Effector memory CD8-positive, alpha-beta T cell (primary cell): ENCODE data around the gene TMED7.

Experiments used
- ATAC-seq: fragments of 150-1000 bp; cut with Tn5 transposase; replicated peaks from 2 replicates; pipeline ENCODE4 v1.10.0; 2021; ENCODE audit warnings: mild to moderate bottlenecking, moderate library complexity
- DNase-seq, 3 experiments: peaks; one replicate each; pipeline ENCODE4 v3.0.0; 2021
- H3K27ac Mint-ChIP-seq, 2 donors: one replicate each; pipeline ENCODE4 v1.8.0; 2022; ENCODE audit warnings: mild to moderate bottlenecking in 2 of 2, mixed read lengths in 2 of 2, moderate library complexity in 2 of 2
- H3K27me3 Mint-ChIP-seq, 2 donors: one replicate each; pipeline ENCODE4 v1.8.0; 2022; ENCODE audit warnings: mixed read lengths in 2 of 2
- H3K36me3 Mint-ChIP-seq: one replicate; pipeline ENCODE4 v1.8.0; 2022; ENCODE audit warnings: mild to moderate bottlenecking, moderate library complexity, mixed read lengths; ENCODE audit not compliant: insufficient read depth
- H3K4me1 Mint-ChIP-seq, 2 donors: one replicate each; pipeline ENCODE4 v1.8.0; 2022; ENCODE audit warnings: low read depth in 2 of 2, mixed read lengths in 2 of 2
- H3K4me3 Mint-ChIP-seq, 2 donors: one replicate each; pipeline ENCODE4 v1.8.0; 2022; ENCODE audit warnings: mild to moderate bottlenecking in 2 of 2, mixed read lengths in 2 of 2, moderate library complexity in 2 of 2
- H3K9me3 Mint-ChIP-seq, 2 donors: one replicate each; pipeline ENCODE4 v1.8.0; 2022; ENCODE audit warnings: mixed read lengths in 2 of 2

TMED7 gene

DNA sequence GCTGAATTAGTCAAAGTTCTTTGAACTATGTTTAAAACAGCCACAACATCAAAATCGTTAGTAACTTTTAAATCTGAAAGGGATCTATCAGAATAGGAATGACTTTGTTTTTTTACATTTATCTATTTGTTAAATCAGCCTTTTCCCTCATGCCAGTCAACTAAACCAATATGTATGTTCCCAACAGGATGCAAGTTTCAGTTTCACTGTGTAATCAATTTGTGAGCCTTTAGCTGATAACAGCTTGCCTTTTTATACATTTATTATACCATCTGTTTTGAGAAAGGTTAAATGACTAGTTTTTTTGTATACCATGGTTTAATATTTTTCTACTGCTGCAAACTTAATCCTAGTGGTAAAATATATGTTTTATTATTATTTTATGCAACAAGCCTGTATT lies 8.9 kb downstream of the TMED7 start:
- Mint-ChIP-seq H3K27ac (peak overlapping the region in 1 of 2 donors; percentile 49), H3K4me1 (peaks cover 6 to 12% of the 10 kb centered on the region in 2 donors), H3K4me3 (no peak overlapping the region), H3K36me3 (peaks cover 60% of the 10 kb centered on the region), H3K9me3 (no peaks in the 10 kb centered on the region), H3K27me3 (no peaks in the 10 kb centered on the region)
- DNase-seq (no peak), ATAC-seq (no peak)

DNA sequence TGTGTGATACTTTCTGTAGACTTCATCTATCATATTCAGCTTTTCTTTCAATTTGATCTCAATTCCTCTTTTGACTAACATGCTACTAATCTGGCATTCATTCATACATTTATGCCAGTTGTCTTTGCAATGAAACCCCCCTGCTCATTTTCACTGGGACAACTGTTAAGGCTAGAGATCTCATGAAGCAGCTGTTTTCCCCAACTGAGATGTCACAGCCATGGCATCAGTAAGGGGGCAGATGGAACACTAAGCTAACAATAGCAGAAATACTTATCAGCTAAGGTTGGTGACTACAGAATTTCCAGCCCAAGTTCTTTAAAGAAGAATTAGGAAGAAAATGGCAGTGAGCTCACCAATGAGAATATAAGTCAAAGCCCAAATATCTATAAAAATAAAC lies 9.4 kb downstream of the TMED7 start:
- no peaks in the 10 kb centered on the region for H3K27me3 Mint-ChIP-seq
- H3K27ac Mint-ChIP-seq, result peak overlapping the region in 1 of 2 donors; percentile 49
- H3K4me1 Mint-ChIP-seq, result peaks cover 6 to 11% of the 10 kb centered on the region in 2 donors
- no peak for ATAC-seq
- DNase-seq, result no peak
- no peak overlapping the region for H3K4me3 Mint-ChIP-seq
- no peaks in the 10 kb centered on the region for H3K9me3 Mint-ChIP-seq
- H3K36me3 Mint-ChIP-seq, result peaks cover 61% of the 10 kb centered on the region

DNA sequence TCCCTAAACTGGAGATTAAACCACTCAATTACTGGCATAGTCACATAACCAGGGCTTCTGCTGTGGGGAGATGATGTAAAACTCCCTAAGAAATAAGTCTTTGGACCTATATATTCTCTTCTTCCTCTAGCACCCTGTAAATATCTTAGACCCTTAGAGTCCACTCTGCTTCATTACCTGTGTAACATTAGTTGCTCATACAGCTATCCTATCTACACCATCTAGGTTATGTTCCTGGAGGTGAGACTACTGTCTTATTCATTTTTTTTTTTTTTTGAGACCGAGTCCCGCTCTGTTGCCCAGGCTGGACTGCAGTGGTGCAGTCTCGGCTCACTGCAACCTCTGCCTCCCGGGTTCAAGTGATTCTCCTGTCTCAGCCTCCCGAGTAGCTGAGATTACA lies 14.0 kb downstream of the TMED7 start:
- Mint-ChIP-seq H3K4me3 (no peak overlapping the region), H3K27me3 (no peaks in the 10 kb centered on the region), H3K9me3 (no peaks in the 10 kb centered on the region), H3K27ac (peak overlapping the region; percentile 28 to 75), H3K4me1 (peaks cover 9 to 17% of the 10 kb centered on the region in 2 donors), H3K36me3 (peaks cover 32% of the 10 kb centered on the region)
- ATAC-seq, result no peak
- no peak for DNase-seq

DNA sequence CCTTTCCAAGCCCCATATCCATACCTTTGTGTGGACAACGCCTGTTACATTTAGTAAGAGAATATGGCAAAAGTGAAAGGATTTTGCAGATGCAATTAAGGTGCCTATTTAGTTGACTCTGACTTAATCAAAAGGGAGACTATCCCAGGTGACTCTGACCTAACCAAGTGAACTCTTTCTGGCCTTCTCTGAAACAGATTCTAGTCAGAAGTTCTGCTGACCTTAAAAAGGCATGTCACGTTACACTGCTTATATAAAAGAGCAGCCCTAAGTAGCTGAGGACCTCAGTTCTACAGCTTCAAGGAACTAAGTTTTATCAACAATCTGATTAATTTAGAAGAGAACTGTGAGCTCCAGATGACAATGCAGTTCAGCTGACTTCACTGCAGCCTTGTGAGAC lies 17.9 kb downstream of the TMED7 start:
- no peak for DNase-seq
- H3K27me3 Mint-ChIP-seq, result no peaks in the 10 kb centered on the region
- peaks cover 10% of the 10 kb centered on the region for H3K36me3 Mint-ChIP-seq
- H3K9me3 Mint-ChIP-seq, result no peaks in the 10 kb centered on the region
- no peak overlapping the region for H3K4me3 Mint-ChIP-seq
- peaks cover 11 to 25% of the 10 kb centered on the region in 2 donors for H3K4me1 Mint-ChIP-seq
- H3K27ac Mint-ChIP-seq, result peak overlapping the region; percentile 55 to 59
- ATAC-seq, result no peak

DNA sequence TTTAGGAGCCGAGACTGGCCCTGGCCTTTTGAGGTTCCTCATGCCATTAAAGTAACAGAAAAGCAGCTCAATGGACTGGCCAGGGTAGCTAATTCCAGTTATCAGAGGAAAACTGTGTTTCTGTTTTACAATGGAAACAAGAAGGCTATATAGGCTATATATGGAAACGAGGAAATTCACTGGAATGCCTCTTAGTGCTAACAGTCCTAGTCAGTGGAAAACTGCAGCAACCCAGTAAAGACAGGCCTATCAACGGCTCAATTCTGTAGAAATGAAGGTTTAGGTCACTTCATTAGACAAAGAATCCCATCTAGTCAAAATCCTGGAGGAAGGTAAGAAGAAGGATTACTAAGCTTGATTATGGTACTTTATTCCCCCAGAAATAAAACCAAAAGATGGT lies 20.4 kb downstream of the TMED7 start:
- ATAC-seq (no peak), DNase-seq (no peak)
- Mint-ChIP-seq H3K27me3 (no peaks in the 10 kb centered on the region), H3K4me3 (no peak overlapping the region), H3K27ac (peak overlapping the region in 1 of 2 donors; percentile 14), H3K9me3 (no peaks in the 10 kb centered on the region), H3K36me3 (peaks cover 8% of the 10 kb centered on the region), H3K4me1 (peaks cover 13 to 24% of the 10 kb centered on the region in 2 donors)

DNA sequence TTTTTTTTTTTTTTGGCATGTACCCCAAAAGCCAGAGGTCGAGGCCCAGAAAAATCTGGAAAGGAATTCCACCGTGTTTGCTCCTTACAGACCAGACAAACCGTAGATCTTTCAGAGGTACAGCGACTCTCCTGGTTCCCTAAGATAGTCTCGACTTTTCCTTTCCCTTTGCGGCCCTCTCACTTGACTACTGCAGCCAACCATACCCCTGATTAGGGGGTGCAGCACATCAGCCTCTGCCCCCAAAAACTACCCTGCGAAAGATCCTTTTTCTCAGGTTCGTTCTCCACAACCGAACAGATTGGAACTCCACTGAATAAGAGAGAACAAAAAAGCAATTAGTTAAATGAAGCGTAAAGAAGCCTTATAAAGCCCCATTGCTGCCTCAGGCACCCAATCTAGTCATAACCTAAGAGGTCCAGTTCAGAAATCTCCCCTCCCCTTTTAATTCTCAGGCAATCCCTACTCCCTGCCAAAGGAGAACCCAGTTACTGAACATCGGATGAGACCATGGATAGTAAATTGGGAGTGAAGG lies 23.2 kb downstream of the TMED7 start:
- Mint-ChIP-seq H3K36me3 (peaks cover 8% of the 10 kb centered on the region), H3K9me3 (no peaks in the 10 kb centered on the region), H3K27ac (peak overlapping the region; percentile 41 to 86), H3K4me1 (peaks cover 6 to 17% of the 10 kb centered on the region in 2 donors), H3K4me3 (peak overlapping the region; percentile 70 to 72), H3K27me3 (no peaks in the 10 kb centered on the region)
- DNase-seq (no peak), ATAC-seq (no peak)

DNA sequence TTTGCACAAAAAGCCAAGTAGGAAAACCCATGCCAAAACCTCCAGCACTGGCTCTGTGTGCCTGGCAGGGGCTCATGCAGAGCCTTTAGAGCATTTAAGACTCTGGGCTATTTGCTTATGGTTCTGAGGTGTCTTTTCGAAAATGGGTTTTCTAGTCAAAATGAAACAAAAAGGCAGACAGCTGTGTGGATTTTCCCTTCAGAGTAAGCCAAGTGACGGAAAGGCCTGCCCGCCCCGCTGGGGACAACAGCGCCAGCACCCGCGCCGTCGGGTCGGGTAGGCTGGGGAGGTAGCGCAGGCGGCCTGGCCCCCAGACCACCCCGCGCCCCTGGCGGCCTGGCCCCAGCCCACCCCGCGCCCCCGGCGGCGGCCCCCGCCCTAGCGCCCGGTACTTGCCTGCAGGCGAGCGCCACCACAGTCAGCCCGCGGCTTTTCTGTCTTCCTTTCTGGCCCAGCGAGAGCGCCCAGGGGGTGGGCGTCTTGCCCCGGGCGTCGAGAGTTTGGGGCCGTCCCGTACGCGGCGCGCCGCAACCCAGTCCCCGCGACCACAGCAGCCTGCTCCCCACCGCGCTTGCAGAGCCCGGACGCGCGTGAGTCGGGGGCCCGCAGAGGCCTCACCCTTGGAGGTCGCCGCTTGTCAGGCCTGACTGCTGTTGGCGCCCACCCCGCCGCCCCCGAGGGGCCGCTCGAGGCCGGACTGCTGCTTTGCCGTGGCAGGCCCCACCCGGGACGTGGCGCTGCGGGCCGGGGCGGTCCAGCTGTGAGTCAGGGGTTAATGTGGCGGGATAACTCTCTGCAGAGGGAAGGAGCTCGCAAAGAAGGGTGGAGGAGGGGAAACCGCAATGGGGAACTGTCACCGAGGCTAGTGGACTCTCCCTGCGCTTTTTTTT lies 23.9 kb downstream of the TMED7 start, which contains the start of gene TICAM2:
Gene TICAM2, minus strand, starts transcription at position 779 of the 890 bp plus-strand sequence. CDS start 21,223 bp downstream, outside the sequence.
- Mint-ChIP-seq H3K4me3 (peak within 1 kb of the TSS; percentile 70 to 72), H3K36me3 (peaks cover 8% of the 10 kb centered on the region), H3K4me1 (peaks cover 6 to 17% of the 10 kb centered on the region in 2 donors), H3K9me3 (no peaks in the 10 kb centered on the region), H3K27me3 (no peaks in the 10 kb centered on the region), H3K27ac (peak within 1 kb of the TSS; percentile 41 to 86)
- peak; percentile 45 to 53 (median 49) for DNase-seq
- ATAC-seq, result peak; percentile 83

DNA sequence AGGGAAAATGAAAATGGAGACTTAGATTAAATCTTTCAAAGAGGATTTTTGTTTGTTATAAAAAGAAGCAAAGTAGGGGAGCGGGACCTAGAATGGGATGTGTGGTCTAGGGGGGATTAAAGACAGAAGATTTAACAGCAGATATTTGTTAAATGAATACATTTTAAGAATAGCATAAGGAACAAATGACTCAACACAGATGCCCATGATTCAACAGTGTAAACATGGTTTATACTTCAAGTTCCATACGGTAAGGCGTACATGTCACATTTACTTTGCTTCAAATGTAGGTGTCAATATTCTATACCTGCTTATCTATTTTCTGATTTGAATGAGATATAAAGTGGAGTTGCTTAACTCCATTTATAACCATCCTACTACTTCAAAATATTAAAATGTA lies 25.1 kb downstream of the TMED7 start:
- peak overlapping the region in 1 of 2 donors; percentile 63 for H3K27ac Mint-ChIP-seq
- H3K36me3 Mint-ChIP-seq, result peaks cover 8% of the 10 kb centered on the region
- H3K9me3 Mint-ChIP-seq, result no peaks in the 10 kb centered on the region
- no peak for DNase-seq
- ATAC-seq, result no peak
- no peaks in the 10 kb centered on the region for H3K27me3 Mint-ChIP-seq
- peaks cover 4 to 16% of the 10 kb centered on the region in 2 donors for H3K4me1 Mint-ChIP-seq
- peak overlapping the region in 1 of 2 donors; percentile 70 for H3K4me3 Mint-ChIP-seq

DNA sequence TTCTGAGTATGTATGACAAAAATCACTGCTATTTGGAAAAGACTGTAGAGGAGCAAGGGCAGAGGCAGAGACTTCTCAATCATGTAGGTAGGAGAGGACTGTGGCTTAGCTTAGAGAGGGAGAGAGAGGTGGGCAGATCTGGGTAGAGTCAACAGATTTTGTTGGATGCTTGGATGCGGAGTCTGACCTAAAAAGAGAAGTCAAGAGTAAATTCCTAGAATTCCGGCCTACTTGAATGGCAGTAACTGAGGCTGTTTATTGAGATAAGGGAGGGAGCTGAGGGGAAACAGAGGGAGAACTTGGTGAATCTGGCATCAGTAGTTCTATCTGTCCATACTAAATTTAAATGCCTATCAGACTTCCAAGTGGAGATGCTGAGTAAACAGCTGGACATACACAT lies 25.9 kb downstream of the TMED7 start:
- Mint-ChIP-seq H3K4me1 (peaks cover 4 to 13% of the 10 kb centered on the region in 2 donors), H3K27me3 (no peaks in the 10 kb centered on the region), H3K4me3 (peak overlapping the region in 1 of 2 donors; percentile 5), H3K36me3 (peaks cover 6% of the 10 kb centered on the region), H3K9me3 (no peaks in the 10 kb centered on the region), H3K27ac (no peak overlapping the region)
- DNase-seq (no peak), ATAC-seq (no peak)

DNA sequence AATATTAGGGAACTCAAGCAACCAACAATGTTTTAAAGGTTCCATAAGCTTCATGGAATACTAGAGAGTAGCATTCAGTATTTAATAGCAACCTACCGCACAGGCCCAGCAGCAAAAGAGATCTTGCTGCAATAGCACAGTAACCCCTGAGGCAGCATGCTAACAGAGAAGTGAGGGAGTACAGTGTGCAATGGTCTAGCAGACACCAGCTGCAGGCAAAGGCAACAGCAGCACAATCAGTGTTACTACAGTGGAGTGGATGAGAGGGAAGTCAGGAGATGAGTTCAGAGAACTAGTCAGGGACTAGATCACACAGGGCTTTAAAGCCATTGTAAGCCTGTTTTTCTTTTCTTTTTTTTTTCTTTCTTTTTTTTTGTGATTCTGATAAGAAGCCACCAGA lies 26.3 kb downstream of the TMED7 start:
- ATAC-seq (no peak), DNase-seq (no peak)
- H3K27me3 Mint-ChIP-seq, result no peaks in the 10 kb centered on the region
- no peak overlapping the region for H3K4me3 Mint-ChIP-seq
- H3K9me3 Mint-ChIP-seq, result no peaks in the 10 kb centered on the region
- peaks cover 5% of the 10 kb centered on the region for H3K36me3 Mint-ChIP-seq
- peak overlapping the region in 1 of 2 donors; percentile 11 for H3K27ac Mint-ChIP-seq
- peaks cover 4 to 13% of the 10 kb centered on the region in 2 donors for H3K4me1 Mint-ChIP-seq

DNA sequence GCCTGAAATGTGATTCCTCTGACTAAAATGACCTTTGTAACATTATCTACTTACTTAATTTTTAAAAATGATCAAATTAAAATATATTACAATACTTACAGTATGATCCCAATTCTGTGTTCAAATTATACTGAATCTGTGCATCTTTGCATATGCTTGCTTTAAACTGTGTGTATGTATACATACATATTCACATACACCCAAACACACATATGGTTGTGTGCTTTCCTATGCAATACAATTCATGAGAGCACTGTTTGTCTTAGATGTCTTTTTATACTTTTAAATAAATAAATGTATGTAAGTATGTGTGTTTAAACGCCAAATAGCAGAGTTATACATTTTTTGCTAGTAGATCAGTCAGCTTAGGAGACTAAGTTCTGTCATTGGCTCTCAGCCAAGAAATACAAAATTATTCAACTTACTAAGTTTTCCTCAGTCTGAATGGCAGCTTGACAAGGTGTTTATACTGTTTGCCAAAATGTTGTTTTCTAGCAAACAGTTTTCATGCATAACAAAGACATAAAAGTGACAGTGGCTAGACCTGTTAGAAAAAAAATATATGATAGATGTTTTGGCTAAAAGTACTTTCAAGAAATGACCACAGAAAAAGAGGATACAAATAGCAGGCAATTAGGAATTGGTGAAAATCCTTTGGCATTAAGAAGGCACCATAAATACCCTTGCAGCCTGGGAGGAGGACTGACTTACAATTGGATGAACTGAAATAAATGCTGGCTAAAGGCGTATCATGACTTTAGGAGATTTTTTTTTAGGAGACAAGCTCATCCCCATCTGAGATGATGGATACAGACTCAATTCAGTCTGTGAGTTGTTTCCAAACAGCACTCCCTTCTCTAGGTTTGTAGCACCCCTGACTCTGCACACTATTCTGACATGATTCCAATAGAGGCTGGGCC lies 31.4 kb downstream of the TMED7 start:
- H3K27ac Mint-ChIP-seq, result no peak overlapping the region

DNA sequence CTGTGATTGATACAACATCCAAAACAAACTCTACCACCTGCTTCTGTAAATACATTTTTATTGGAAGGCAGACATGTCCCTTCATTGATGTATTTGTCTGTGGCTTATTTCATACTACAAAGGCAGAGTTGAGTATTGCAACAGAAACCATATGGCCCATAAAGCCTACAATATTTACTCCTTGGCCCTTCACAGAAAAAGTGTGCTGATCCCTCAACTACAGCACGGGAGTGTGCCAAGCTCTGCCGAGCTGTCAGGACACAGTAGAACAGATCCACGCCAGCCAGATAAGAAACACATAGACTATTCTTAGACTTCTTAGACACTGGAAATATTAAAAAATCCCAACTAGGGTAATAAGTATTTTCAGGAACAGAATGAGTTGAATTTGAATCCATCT lies 36.8 kb downstream of the TMED7 start:
- ATAC-seq, result no peak
- Mint-ChIP-seq H3K27ac (no peak overlapping the region), H3K9me3 (no peaks in the 10 kb centered on the region), H3K4me3 (no peak overlapping the region), H3K27me3 (no peaks in the 10 kb centered on the region), H3K36me3 (no peaks in the 10 kb centered on the region), H3K4me1 (no peaks in the 10 kb centered on the region)
- no peak for DNase-seq

More for the DNA sequence above, 31.4 kb downstream of the TMED7 start:
- Mint-ChIP-seq H3K36me3 (no peaks in the 10 kb centered on the region), H3K27me3 (no peaks in the 10 kb centered on the region), H3K9me3 (no peaks in the 10 kb centered on the region), H3K4me3 (no peak overlapping the region), H3K4me1 (peaks cover 0 to under 1% of the 10 kb centered on the region in 2 donors)
- DNase-seq (no peak), ATAC-seq (no peak)

DNA sequence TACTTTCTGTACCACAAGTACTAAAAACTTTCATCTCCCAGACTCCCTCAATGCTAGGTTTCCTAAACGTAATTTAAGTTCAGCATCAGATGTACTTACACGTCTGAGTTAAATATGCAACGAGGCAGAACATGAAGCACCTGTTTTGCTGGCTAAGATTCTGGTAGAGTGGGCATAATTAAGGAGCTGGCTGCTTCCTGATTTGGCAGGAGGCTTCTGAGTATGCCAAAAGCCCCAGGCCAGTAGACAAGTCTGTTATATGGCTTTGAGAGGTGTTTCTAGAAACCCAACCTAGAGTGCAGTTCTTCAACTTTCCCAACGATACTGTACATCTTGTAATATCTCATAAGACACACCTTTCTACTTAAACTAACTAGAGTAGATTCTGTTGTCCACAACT lies 37.2 kb downstream of the TMED7 start:
- Mint-ChIP-seq H3K36me3 (no peaks in the 10 kb centered on the region), H3K27ac (no peak overlapping the region), H3K9me3 (no peaks in the 10 kb centered on the region), H3K4me1 (no peaks in the 10 kb centered on the region), H3K4me3 (no peak overlapping the region), H3K27me3 (no peaks in the 10 kb centered on the region)
- DNase-seq (no peak), ATAC-seq (no peak)
